Measurements from ENCODE around the gene HHATL.

The HHATL gene

GRCh38 chr3:42653303-42653559 is 49.4 kb downstream of the HHATL start:
- Histone ChIP-seq H2BK12ac (ENCODE audit: low read length) (peak overlapping the region; percentile 60), H3K4ac (ENCODE audit: low read length) (no peak overlapping the region), H3K27me3 (ENCODE audit: control insufficient read depth in 3 of 3, insufficient read depth in 3 of 3, low read depth in 1 of 3, low read length in 3 of 3) (no peaks in the 10 kb centered on the region), H3K36me3 (replicated peaks in 1 of 2; ENCODE audit: control insufficient read depth in 2 of 2, insufficient read depth in 2 of 2, low read length in 2 of 2) (peaks cover 4 to 22% of the 10 kb centered on the region in 2 donors), H3K9ac (ENCODE audit: low read depth, low read length, poor library complexity) (peak overlapping the region; percentile 80), H2BK5ac (ENCODE audit: low read length) (no peak overlapping the region), H3K27ac (replicated peaks; ENCODE audit: low read length) (no peak overlapping the region), H3K14ac (ENCODE audit: low read length) (no peak overlapping the region), H3K9me3 (replicated peaks in 1 of 2; ENCODE audit: control insufficient read depth in 2 of 2, insufficient read depth in 1 of 2, low read depth in 1 of 2, low read length in 2 of 2) (no peaks in the 10 kb centered on the region), H4K91ac (ENCODE audit: low read depth, low read length, poor library complexity) (no peak overlapping the region), H3K4me1 (ENCODE audit: control insufficient read depth in 2 of 2, insufficient read depth in 1 of 2, low read depth in 1 of 2, low read length in 2 of 2) (peaks cover 18 to 24% of the 10 kb centered on the region in 2 donors), H4K8ac (ENCODE audit: low read depth, low read length) (no peak overlapping the region), H2AK5ac (ENCODE audit: low read depth, low read length) (peak overlapping the region; percentile 93), H2BK120ac (ENCODE audit: low read depth, low read length) (no peak overlapping the region), H2AFZ (ENCODE audit: low read length) (peak overlapping the region; percentile 94), H3K4me2 (ENCODE audit: insufficient read depth, low read length, poor library complexity, severe bottlenecking) (peak overlapping the region; percentile 87), H2BK15ac (ENCODE audit: low read length) (peak overlapping the region; percentile 91), H3K23ac (ENCODE audit: low read depth, low read length, poor library complexity) (peak overlapping the region; percentile 16), H3K79me1 (ENCODE audit: low read depth, low read length) (peaks cover 4% of the 10 kb centered on the region), H3K18ac (ENCODE audit: low read length) (peak overlapping the region; percentile 90), H3K4me3 (ENCODE audit: low read length in 2 of 2) (peak overlapping the region; percentile 65 to 87)
- WGBS, 2 donors (ENCODE audit: extremely low coverage in 2 of 2, insufficient read length in 2 of 2, insufficient replicate concordance in 1 of 2) = no CpG with 5 or more reads among the region's 3 CpGs
- DNase-seq (ENCODE audit: low spot score) = no peak

GRCh38 chr3:42652611-42653302 is 49.8 kb downstream of the HHATL start:
- H3K27me3 ChIP-seq (ENCODE audit: control insufficient read depth in 3 of 3, insufficient read depth in 3 of 3, low read depth in 1 of 3, low read length in 3 of 3) = no peaks in the 10 kb centered on the region
- H3K18ac ChIP-seq (ENCODE audit: low read length) = no peak overlapping the region
- no peak overlapping the region for H2AK5ac ChIP-seq (ENCODE audit: low read depth, low read length)
- no CpG with 5 or more reads among the region's 7 CpGs for WGBS, 2 donors (ENCODE audit: extremely low coverage in 2 of 2, insufficient read length in 2 of 2, insufficient replicate concordance in 1 of 2)
- peaks cover 18 to 25% of the 10 kb centered on the region in 2 donors for H3K4me1 ChIP-seq (ENCODE audit: control insufficient read depth in 2 of 2, insufficient read depth in 1 of 2, low read depth in 1 of 2, low read length in 2 of 2)
- no peak overlapping the region for H4K8ac ChIP-seq (ENCODE audit: low read depth, low read length)
- no peak overlapping the region for H3K4ac ChIP-seq (ENCODE audit: low read length)
- H3K23ac ChIP-seq (ENCODE audit: low read depth, low read length, poor library complexity) = peak overlapping the region; percentile 15
- peaks cover 4% of the 10 kb centered on the region for H3K79me1 ChIP-seq (ENCODE audit: low read depth, low read length)
- no peak overlapping the region for H3K9ac ChIP-seq (ENCODE audit: low read depth, low read length, poor library complexity)
- no peak for DNase-seq (ENCODE audit: low spot score)
- H2AFZ ChIP-seq (ENCODE audit: low read length) = no peak overlapping the region
- H2BK12ac ChIP-seq (ENCODE audit: low read length) = no peak overlapping the region
- no peak overlapping the region for H2BK5ac ChIP-seq (ENCODE audit: low read length)
- no peak overlapping the region for H2BK15ac ChIP-seq (ENCODE audit: low read length)
- no peak overlapping the region for H3K14ac ChIP-seq (ENCODE audit: low read length)
- H2BK120ac ChIP-seq (ENCODE audit: low read depth, low read length) = no peak overlapping the region
- H4K91ac ChIP-seq (ENCODE audit: low read depth, low read length, poor library complexity) = no peak overlapping the region
- H3K4me3 ChIP-seq (ENCODE audit: low read length in 2 of 2) = peak overlapping the region in 1 of 2 donors; percentile 65
- H3K9me3 ChIP-seq (replicated peaks in 1 of 2; ENCODE audit: control insufficient read depth in 2 of 2, insufficient read depth in 1 of 2, low read depth in 1 of 2, low read length in 2 of 2) = no peaks in the 10 kb centered on the region
- H3K36me3 ChIP-seq (replicated peaks in 1 of 2; ENCODE audit: control insufficient read depth in 2 of 2, insufficient read depth in 2 of 2, low read length in 2 of 2) = peaks cover 5 to 25% of the 10 kb centered on the region in 2 donors
- no peak overlapping the region for H3K4me2 ChIP-seq (ENCODE audit: insufficient read depth, low read length, poor library complexity, severe bottlenecking)
- H3K27ac ChIP-seq (replicated peaks; ENCODE audit: low read length) = no peak overlapping the region

DNA sequence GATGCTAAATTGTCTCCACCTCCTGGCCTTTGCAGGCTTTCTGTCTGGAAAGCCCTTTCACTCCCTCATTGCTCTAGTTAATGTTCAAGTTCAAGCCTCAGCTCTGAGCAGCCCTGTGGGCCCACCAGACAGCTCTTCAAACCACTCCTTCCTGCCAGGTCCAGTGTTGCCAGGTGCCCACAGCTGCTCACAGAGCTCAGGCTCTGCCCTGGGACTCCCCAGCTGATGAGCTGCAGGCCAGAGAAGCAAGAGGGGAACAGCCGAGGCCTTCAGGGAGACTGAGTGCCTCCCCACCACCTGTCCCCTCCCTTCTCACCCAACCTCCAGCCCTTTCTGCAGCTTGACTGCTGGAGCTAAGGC is 50.4 kb downstream of the HHATL start:
- no CpG with 5 or more reads among the region's 1 CpG for WGBS, 2 donors (ENCODE audit: extremely low coverage in 2 of 2, insufficient read length in 2 of 2, insufficient replicate concordance in 1 of 2)
- no peak overlapping the region for H2AFZ ChIP-seq (ENCODE audit: low read length)
- no peak overlapping the region for H2BK15ac ChIP-seq (ENCODE audit: low read length)

DNA sequence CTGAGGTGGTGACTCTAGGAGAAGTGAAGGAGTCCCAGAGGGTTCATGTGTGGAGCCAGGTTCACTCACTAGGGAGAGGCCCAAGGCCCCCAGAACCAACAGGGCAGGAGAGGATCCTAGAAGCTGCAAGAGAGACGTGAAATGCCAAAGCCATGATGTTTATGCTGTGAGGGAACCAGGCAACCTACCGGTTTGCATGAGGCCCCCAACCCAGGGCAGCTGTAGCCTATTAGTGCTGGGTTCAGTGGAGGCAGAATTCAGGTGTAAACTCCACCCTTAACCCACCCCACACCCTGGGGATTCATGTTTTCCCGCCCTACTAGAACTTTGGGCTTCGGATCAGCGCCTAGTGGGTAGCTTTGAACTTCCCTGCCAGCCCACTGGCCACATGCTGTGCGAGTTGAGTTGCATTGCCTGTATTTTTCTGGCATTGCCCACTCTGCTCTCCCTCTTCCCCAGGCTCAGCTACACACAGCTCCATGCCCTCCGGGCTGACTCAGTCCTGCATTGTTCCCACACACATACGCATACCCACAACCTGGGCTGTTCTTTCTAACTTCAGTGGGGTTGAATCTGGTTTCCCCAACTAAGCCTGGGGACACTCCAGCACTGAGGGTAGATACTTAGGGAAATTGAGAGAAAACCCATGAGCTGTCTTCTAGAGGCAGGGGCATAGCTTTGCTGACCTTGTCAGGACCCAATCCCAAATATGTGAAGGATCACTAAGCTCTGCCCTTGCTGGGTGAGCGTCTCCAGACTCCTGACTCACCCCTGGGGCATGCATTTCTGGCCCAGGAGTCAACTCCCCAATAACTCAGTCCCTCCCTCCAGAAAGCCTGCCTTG is 51.1 kb downstream of the HHATL start:
- no peak overlapping the region for H3K4ac ChIP-seq (ENCODE audit: low read length)
- H2AFZ ChIP-seq (ENCODE audit: low read length) = no peak overlapping the region
- no peak overlapping the region for H4K8ac ChIP-seq (ENCODE audit: low read depth, low read length)
- H3K27ac ChIP-seq (replicated peaks; ENCODE audit: low read length) = no peak overlapping the region
- H2BK15ac ChIP-seq (ENCODE audit: low read length) = no peak overlapping the region
- peaks cover 11 to 38% of the 10 kb centered on the region in 2 donors for H3K36me3 ChIP-seq (replicated peaks in 1 of 2; ENCODE audit: control insufficient read depth in 2 of 2, insufficient read depth in 2 of 2, low read length in 2 of 2)
- no peak overlapping the region for H3K4me3 ChIP-seq (ENCODE audit: low read length in 2 of 2)
- no peak overlapping the region for H2BK12ac ChIP-seq (ENCODE audit: low read length)
- no peak overlapping the region for H3K23ac ChIP-seq (ENCODE audit: low read depth, low read length, poor library complexity)
- H3K4me2 ChIP-seq (ENCODE audit: insufficient read depth, low read length, poor library complexity, severe bottlenecking) = no peak overlapping the region
- no peak overlapping the region for H2BK120ac ChIP-seq (ENCODE audit: low read depth, low read length)
- H3K79me1 ChIP-seq (ENCODE audit: low read depth, low read length) = peaks cover 2% of the 10 kb centered on the region
- H3K4me1 ChIP-seq (ENCODE audit: control insufficient read depth in 2 of 2, insufficient read depth in 1 of 2, low read depth in 1 of 2, low read length in 2 of 2) = peaks cover 18 to 25% of the 10 kb centered on the region in 2 donors
- no peak overlapping the region for H2BK5ac ChIP-seq (ENCODE audit: low read length)
- no peak overlapping the region for H4K91ac ChIP-seq (ENCODE audit: low read depth, low read length, poor library complexity)
- H3K14ac ChIP-seq (ENCODE audit: low read length) = no peak overlapping the region
- no peaks in the 10 kb centered on the region for H3K9me3 ChIP-seq (replicated peaks in 1 of 2; ENCODE audit: control insufficient read depth in 2 of 2, insufficient read depth in 1 of 2, low read depth in 1 of 2, low read length in 2 of 2)
- no peak for DNase-seq (ENCODE audit: low spot score)
- peak overlapping the region; percentile 40 for H2AK5ac ChIP-seq (ENCODE audit: low read depth, low read length)
- H3K18ac ChIP-seq (ENCODE audit: low read length) = no peak overlapping the region
- no CpG with 5 or more reads among the region's 9 CpGs for WGBS, 2 donors (ENCODE audit: extremely low coverage in 2 of 2, insufficient read length in 2 of 2, insufficient replicate concordance in 1 of 2)
- no peak overlapping the region for H3K9ac ChIP-seq (ENCODE audit: low read depth, low read length, poor library complexity)
- no peaks in the 10 kb centered on the region for H3K27me3 ChIP-seq (ENCODE audit: control insufficient read depth in 3 of 3, insufficient read depth in 3 of 3, low read depth in 1 of 3, low read length in 3 of 3)

More for the DNA sequence above, 50.4 kb downstream of the HHATL start:
- no peak overlapping the region for H3K4me2 ChIP-seq (ENCODE audit: insufficient read depth, low read length, poor library complexity, severe bottlenecking)
- DNase-seq (ENCODE audit: low spot score) = no peak
- H3K79me1 ChIP-seq (ENCODE audit: low read depth, low read length) = peaks cover 2% of the 10 kb centered on the region
- H3K27me3 ChIP-seq (ENCODE audit: control insufficient read depth in 3 of 3, insufficient read depth in 3 of 3, low read depth in 1 of 3, low read length in 3 of 3) = no peaks in the 10 kb centered on the region
- H2BK12ac ChIP-seq (ENCODE audit: low read length) = no peak overlapping the region
- H3K14ac ChIP-seq (ENCODE audit: low read length) = no peak overlapping the region
- H2AK5ac ChIP-seq (ENCODE audit: low read depth, low read length) = no peak overlapping the region
- peak overlapping the region; percentile 30 for H3K18ac ChIP-seq (ENCODE audit: low read length)
- H3K9ac ChIP-seq (ENCODE audit: low read depth, low read length, poor library complexity) = no peak overlapping the region
- no peak overlapping the region for H2BK5ac ChIP-seq (ENCODE audit: low read length)
- no peak overlapping the region for H2BK120ac ChIP-seq (ENCODE audit: low read depth, low read length)
- no peak overlapping the region for H3K23ac ChIP-seq (ENCODE audit: low read depth, low read length, poor library complexity)
- H3K4ac ChIP-seq (ENCODE audit: low read length) = no peak overlapping the region
- H4K8ac ChIP-seq (ENCODE audit: low read depth, low read length) = no peak overlapping the region
- H3K36me3 ChIP-seq (replicated peaks in 1 of 2; ENCODE audit: control insufficient read depth in 2 of 2, insufficient read depth in 2 of 2, low read length in 2 of 2) = peaks cover 7 to 30% of the 10 kb centered on the region in 2 donors
- H3K9me3 ChIP-seq (replicated peaks in 1 of 2; ENCODE audit: control insufficient read depth in 2 of 2, insufficient read depth in 1 of 2, low read depth in 1 of 2, low read length in 2 of 2) = no peaks in the 10 kb centered on the region
- H4K91ac ChIP-seq (ENCODE audit: low read depth, low read length, poor library complexity) = no peak overlapping the region
- H3K27ac ChIP-seq (replicated peaks; ENCODE audit: low read length) = no peak overlapping the region
- H3K4me1 ChIP-seq (ENCODE audit: control insufficient read depth in 2 of 2, insufficient read depth in 1 of 2, low read depth in 1 of 2, low read length in 2 of 2) = peaks cover 18 to 25% of the 10 kb centered on the region in 2 donors
- H3K4me3 ChIP-seq (ENCODE audit: low read length in 2 of 2) = no peak overlapping the region
